Measurements from ENCODE around the gene THSD4. TPM values are rescaled to one million over a fixed set of nuclear protein-coding genes. Genes with fewer than 3 reads are reported as not detected.
"Not testable (repeated sequence)": the region's sequence is repeated elsewhere in the genome, so short reads cannot be mapped to it uniquely, and the experiment has no call there.

Gene THSD4
- total RNA-seq, 4 donors from 2014 or later: 16.6 to 25.3 (median 24.1) TPM

DNA sequence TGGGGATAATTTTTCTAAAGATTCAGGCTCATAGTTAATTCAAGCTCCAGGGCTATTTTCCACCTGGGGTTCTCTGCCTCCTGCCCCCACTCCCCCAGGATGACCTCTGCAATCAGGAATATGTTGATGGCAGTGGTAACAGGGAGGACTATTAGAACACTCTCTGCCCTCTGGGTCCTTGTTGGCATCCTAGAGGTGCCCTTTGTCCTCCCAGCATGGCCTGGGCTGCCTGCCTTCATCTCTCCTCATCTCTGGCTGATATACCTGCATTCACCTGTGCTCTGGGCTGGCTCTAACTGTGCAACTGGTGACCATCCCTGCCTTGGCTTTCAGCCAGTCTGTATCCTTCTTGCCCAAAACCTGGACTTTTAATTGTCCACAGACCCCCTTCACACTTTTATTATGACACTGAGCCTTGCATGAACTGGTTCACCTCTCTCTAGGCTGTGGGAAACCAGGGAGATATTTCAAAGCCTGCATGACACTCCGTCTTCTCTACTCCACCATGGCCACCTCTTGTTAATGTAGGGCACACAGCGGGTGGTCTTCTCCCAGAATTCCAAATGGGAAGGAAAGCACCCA, 199.8 kb downstream of the THSD4 start:
- TF ChIP-seq POLR2A (IDR thresholded peaks at IDR 0.05) (no peak), EP300 (IDR thresholded peaks at IDR 0.05) (no peak), POLR2AphosphoS5 (IDR thresholded peaks at IDR 0.05) (no peak)
- TF ChIP-seq, protein P1, sequence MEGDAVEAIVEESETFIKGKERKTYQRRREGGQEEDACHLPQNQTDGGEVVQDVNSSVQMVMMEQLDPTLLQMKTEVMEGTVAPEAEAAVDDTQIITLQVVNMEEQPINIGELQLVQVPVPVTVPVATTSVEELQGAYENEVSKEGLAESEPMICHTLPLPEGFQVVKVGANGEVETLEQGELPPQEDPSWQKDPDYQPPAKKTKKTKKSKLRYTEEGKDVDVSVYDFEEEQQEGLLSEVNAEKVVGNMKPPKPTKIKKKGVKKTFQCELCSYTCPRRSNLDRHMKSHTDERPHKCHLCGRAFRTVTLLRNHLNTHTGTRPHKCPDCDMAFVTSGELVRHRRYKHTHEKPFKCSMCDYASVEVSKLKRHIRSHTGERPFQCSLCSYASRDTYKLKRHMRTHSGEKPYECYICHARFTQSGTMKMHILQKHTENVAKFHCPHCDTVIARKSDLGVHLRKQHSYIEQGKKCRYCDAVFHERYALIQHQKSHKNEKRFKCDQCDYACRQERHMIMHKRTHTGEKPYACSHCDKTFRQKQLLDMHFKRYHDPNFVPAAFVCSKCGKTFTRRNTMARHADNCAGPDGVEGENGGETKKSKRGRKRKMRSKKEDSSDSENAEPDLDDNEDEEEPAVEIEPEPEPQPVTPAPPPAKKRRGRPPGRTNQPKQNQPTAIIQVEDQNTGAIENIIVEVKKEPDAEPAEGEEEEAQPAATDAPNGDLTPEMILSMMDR (IDR thresholded peaks at IDR 0.05): no peak
- H3K36me3 ChIP-seq: no peaks in the 10 kb centered on the region
- DNase-seq (ENCODE audit: low spot score in 2 of 2): no peak
- H3K9me3 ChIP-seq: no peaks in the 10 kb centered on the region
- H3K27ac ChIP-seq: no peak overlapping the region
- H3K27me3 ChIP-seq: no peaks in the 10 kb centered on the region
- 98% methylated on average over 2 of the region's 2 CpGs for WGBS
- no peak overlapping the region for H3K4me3 ChIP-seq
- H3K4me1 ChIP-seq: no peaks in the 10 kb centered on the region

DNA sequence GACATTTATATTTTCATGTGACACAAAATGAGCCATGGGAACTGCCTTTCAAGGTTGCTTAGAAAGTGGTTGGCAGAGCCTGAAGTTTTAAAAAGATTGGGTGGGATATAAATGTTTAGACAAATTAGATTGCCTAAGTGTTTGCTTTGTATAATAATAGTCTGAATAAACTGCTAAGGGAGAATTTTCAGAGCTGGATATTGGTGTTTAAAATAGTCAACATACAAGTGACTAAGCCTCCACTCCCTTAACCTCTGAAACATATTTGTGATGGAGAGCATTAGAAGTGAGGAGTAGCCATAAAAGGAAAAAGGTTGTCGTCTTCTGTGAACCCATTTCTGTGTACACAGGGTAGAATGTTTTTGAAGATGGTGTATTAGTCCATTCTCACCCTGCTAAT, 201.6 kb downstream of the THSD4 start:
- 92% methylated on average over 1 of the region's 1 CpG for WGBS
- DNase-seq (ENCODE audit: low spot score in 2 of 2): no peak
- Histone ChIP-seq H3K4me1 (no peaks in the 10 kb centered on the region), H3K27me3 (no peaks in the 10 kb centered on the region), H3K9me3 (no peaks in the 10 kb centered on the region), H3K36me3 (no peaks in the 10 kb centered on the region), H3K27ac (no peak overlapping the region), H3K4me3 (no peak overlapping the region)
- TF ChIP-seq POLR2A (IDR thresholded peaks at IDR 0.05) (no peak), EP300 (IDR thresholded peaks at IDR 0.05) (no peak), POLR2AphosphoS5 (IDR thresholded peaks at IDR 0.05) (no peak)
- TF ChIP-seq, protein P1 (IDR thresholded peaks at IDR 0.05): no peak

DNA sequence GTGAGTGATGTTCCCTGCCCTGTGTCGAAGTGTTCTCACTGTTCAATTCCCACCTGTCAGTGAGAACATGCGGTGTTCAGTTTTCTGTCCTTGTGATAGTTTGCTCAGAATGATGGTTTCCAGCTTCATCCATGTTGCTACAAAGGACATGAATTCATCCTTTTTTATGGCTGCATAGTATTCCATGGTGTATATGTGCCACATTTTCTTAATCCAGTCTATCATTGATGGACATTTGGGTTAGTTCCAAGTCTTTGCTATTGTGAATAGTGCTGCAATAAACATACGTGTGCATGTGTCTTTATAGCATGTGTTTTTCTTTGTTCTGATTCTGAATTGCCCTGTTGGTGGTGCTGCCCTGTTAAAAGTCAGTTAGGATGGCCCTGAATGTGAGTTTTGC, 204.2 kb downstream of the THSD4 start:
- H3K9me3 ChIP-seq; DNase-seq (ENCODE audit: low spot score in 2 of 2): not testable (repeated sequence)
- 86% methylated on average over 3 of the region's 3 CpGs for WGBS

DNA sequence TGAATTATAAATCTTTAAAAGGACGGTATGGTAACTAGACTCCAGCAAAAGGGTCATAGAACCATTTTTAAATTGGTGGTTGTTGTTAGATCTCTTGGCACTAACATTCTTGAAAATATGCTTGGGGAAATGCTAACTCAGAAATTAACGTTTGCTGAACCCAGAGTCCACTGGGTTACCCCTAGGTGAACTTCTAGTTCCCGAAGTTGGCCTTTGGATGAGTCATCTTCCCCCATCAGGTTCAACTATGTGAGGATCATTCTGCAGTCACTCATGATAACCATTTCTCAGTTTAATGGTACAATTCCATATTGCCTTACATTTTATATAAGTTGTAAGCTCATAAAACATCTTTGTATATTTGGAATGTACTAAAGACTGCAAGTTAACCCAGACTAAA, 204.7 kb downstream of the THSD4 start:
- peaks cover 3% of the 10 kb centered on the region for H3K4me1 ChIP-seq
- no peaks in the 10 kb centered on the region for H3K36me3 ChIP-seq
- no peak overlapping the region for H3K4me3 ChIP-seq
- no peak for TF ChIP-seq POLR2AphosphoS5 (IDR thresholded peaks at IDR 0.05)
- TF ChIP-seq, protein P1 (IDR thresholded peaks at IDR 0.05): no peak
- TF ChIP-seq EP300 (IDR thresholded peaks at IDR 0.05): no peak
- no peak for TF ChIP-seq POLR2A (IDR thresholded peaks at IDR 0.05)
- no peak overlapping the region for H3K27ac ChIP-seq
- no peak for DNase-seq (ENCODE audit: low spot score in 2 of 2)
- 89% methylated on average over 3 of the region's 3 CpGs for WGBS
- H3K9me3 ChIP-seq: no peaks in the 10 kb centered on the region
- H3K27me3 ChIP-seq: no peaks in the 10 kb centered on the region

More for the DNA sequence above, 204.2 kb downstream of the THSD4 start:
- H3K4me1 ChIP-seq, H3K27ac ChIP-seq, H3K4me3 ChIP-seq, H3K36me3 ChIP-seq, H3K27me3 ChIP-seq: not testable (repeated sequence)

DNA sequence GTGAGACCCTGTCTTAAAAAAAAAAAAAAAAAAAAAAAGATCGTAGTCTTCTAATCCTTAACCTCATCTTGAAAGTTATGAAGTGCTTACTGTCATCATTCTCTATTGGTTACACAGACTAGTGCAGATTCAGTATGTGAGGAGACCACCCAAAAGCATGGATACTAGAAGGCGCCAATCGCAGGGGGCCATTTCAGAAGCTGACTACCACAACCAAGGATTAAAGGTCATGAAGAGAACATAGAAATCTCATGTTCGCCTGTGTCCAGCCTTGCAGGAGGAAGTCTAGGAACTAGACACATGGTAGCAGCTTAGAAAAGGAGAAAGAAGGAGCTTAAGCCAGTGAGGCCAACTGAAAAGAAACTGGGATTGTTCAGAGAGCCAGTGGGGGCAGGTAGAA, 207.8 kb downstream of the THSD4 start:
- H3K4me1 ChIP-seq: peaks cover 3% of the 10 kb centered on the region
- no peaks in the 10 kb centered on the region for H3K27me3 ChIP-seq
- 94% methylated on average over 4 of the region's 4 CpGs for WGBS
- DNase-seq (ENCODE audit: low spot score in 2 of 2): no peak
- no peaks in the 10 kb centered on the region for H3K9me3 ChIP-seq
- no peak overlapping the region for H3K4me3 ChIP-seq
- no peak overlapping the region for H3K27ac ChIP-seq
- no peaks in the 10 kb centered on the region for H3K36me3 ChIP-seq
- TF ChIP-seq, protein P1 (IDR thresholded peaks at IDR 0.05): no peak
- TF ChIP-seq POLR2AphosphoS5 (IDR thresholded peaks at IDR 0.05) (no peak), POLR2A (IDR thresholded peaks at IDR 0.05) (no peak), EP300 (IDR thresholded peaks at IDR 0.05) (no peak)

DNA sequence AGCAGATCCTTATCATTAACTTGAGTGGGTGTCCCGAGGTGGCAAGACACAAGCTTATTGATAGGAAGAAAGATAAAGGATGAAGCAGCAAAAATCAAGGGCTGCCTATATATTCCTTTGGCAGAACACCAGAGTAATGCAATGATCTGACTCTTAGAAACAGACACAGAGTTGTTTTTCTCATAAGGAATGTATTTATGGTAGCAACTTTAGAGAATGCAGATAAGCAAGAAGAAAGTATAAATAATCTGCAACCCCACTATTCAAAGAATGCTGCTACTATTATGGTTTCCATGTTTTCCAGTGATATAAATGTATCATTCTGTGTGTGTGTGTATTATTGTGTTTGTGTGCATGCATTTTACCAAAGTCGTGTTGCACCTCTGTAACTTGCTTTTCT, 208.3 kb downstream of the THSD4 start:
- WGBS: 68% methylated on average over 2 of the region's 2 CpGs
- Histone ChIP-seq H3K4me1 (peaks cover 3% of the 10 kb centered on the region), H3K27ac (no peak overlapping the region), H3K27me3 (no peaks in the 10 kb centered on the region), H3K36me3 (no peaks in the 10 kb centered on the region), H3K9me3 (no peaks in the 10 kb centered on the region), H3K4me3 (no peak overlapping the region)
- TF ChIP-seq, protein P1 (IDR thresholded peaks at IDR 0.05): no peak
- no peak for TF ChIP-seq POLR2AphosphoS5 (IDR thresholded peaks at IDR 0.05)
- TF ChIP-seq POLR2A (IDR thresholded peaks at IDR 0.05): no peak
- no peak for TF ChIP-seq EP300 (IDR thresholded peaks at IDR 0.05)
- DNase-seq (ENCODE audit: low spot score in 2 of 2): no peak

All from suprapubic skin (tissue), 4 donors.